Stimulated activated CD4-positive, alpha-beta T cell treated with anti-CD3 and anti-CD28 coated beads, Interleukin-12 subunit alpha, Interleukin-12 subunit beta, amount 100 ng/mL, for 24 hours (primary cell): ENCODE data around the gene ST8SIA1.
"Not testable (repeated sequence)": the region's sequence is repeated elsewhere in the genome, so short reads cannot be mapped to it uniquely, and the experiment has no call there.

ENCODE experiments used
- DNase-seq, 2 experiments: peaks; one replicate each; pipeline ENCODE4 v3.0.0-alpha.2; 2020; ENCODE audit warnings: low read depth in 2 of 2

The ST8SIA1 gene

GRCh38 chr12:22334410-22335100, at the start of gene ST8SIA1:
ST8SIA1 (minus strand) TSS chr12:22334707; CDS start chr12:22334232, 475 bp downstream.
- peak in 1 of 2 experiments; percentile 44 for DNase-seq

GRCh38 chr12:22380031-22380430, 45.5 kb upstream of the ST8SIA1 start:
- no peak for DNase-seq

GRCh38 chr12:22377731-22378496, 43.4 kb upstream of the ST8SIA1 start:
- DNase-seq = no peak

GRCh38 chr12:22376596-22377150, 42.2 kb upstream of the ST8SIA1 start:
- not testable (repeated sequence) for DNase-seq

- no peak for DNase-seq
Observed at GRCh38 chr12:22374508-22374907, 40.0 kb upstream of the ST8SIA1 start.

GRCh38 chr12:22372277-22372837, 37.9 kb upstream of the ST8SIA1 start:
- DNase-seq = no peak

- no peak for DNase-seq
Observed at GRCh38 chr12:22366181-22366580, 31.7 kb upstream of the ST8SIA1 start.

- DNase-seq = no peak
Observed at GRCh38 chr12:22361785-22362184, 27.3 kb upstream of the ST8SIA1 start.

GRCh38 chr12:22360774-22361173, 26.3 kb upstream of the ST8SIA1 start:
- no peak for DNase-seq

GRCh38 chr12:22357531-22357930, 23.0 kb upstream of the ST8SIA1 start:
- no peak for DNase-seq

- DNase-seq = no peak
Observed at GRCh38 chr12:22356231-22356630, 21.7 kb upstream of the ST8SIA1 start.

GRCh38 chr12:22355011-22355580, 20.6 kb upstream of the ST8SIA1 start:
- no peak for DNase-seq

GRCh38 chr12:22353615-22354325, 19.3 kb upstream of the ST8SIA1 start:
- no peak for DNase-seq

- DNase-seq = no peak
Observed at GRCh38 chr12:22350886-22351285, 16.4 kb upstream of the ST8SIA1 start.

- DNase-seq = no peak
Observed at GRCh38 chr12:22348208-22348607, 13.7 kb upstream of the ST8SIA1 start.

- DNase-seq = no peak
Observed at GRCh38 chr12:22340143-22340542, 5.6 kb upstream of the ST8SIA1 start.

- no peak for DNase-seq
Observed at GRCh38 chr12:22339691-22340090, 5.2 kb upstream of the ST8SIA1 start.

- DNase-seq = no peak
Observed at GRCh38 chr12:22335794-22336166, 1.3 kb upstream of the ST8SIA1 start.

GRCh38 chr12:22333713-22334409, 646 bp downstream of the ST8SIA1 start:
- peak in 1 of 2 experiments; percentile 21 for DNase-seq

- DNase-seq = no peak
Observed at GRCh38 chr12:22333186-22333712, 1.3 kb downstream of the ST8SIA1 start.

- DNase-seq = no peak
Observed at GRCh38 chr12:22332202-22332601, 2.3 kb downstream of the ST8SIA1 start.
